Neuronal stem cell (in vitro differentiated cells): ENCODE results near the gene SHOC2.

Experiments
- DNase-seq: peaks from one replicate; pipeline ENCODE4 v3.0.0-alpha.2; 2013; ENCODE audit warnings: low spot score
- H2AFZ ChIP-seq: one replicate; pipeline ENCODE4 v1.6.1; 2013; ENCODE audit warnings: mild to moderate bottlenecking, low read length, inconsistent platforms
- H2AK5ac ChIP-seq: 2 replicates; pipeline ENCODE4 v1.6.1; 2013; ENCODE audit warnings: low read depth, mild to moderate bottlenecking, inconsistent platforms, low read length, moderate library complexity, mixed read lengths
- H2BK120ac ChIP-seq: 2 replicates; pipeline ENCODE4 v1.6.1; 2013; ENCODE audit warnings: low read depth, mild to moderate bottlenecking, inconsistent platforms, low read length, moderate library complexity, mixed read lengths
- H2BK12ac ChIP-seq: one replicate; pipeline ENCODE4 v1.6.1; 2013; ENCODE audit warnings: low read length, inconsistent platforms
- H2BK15ac ChIP-seq: 2 replicates; pipeline ENCODE4 v1.6.1; 2013; ENCODE audit warnings: mild to moderate bottlenecking, low read length, inconsistent platforms, mixed read lengths
- H2BK5ac ChIP-seq: one replicate; pipeline ENCODE4 v1.6.1; 2013; ENCODE audit warnings: inconsistent platforms, mild to moderate bottlenecking, low read length, moderate library complexity
- H3K14ac ChIP-seq: one replicate; pipeline ENCODE4 v1.6.1; 2013; ENCODE audit warnings: low read length, inconsistent platforms
- H3K18ac ChIP-seq: 2 replicates; pipeline ENCODE4 v1.6.1; 2013; ENCODE audit warnings: low read length, inconsistent platforms
- H3K23ac ChIP-seq: 2 replicates; pipeline ENCODE4 v1.6.1; 2013; ENCODE audit warnings: low read depth, mild to moderate bottlenecking, mixed read lengths, low read length, inconsistent platforms; ENCODE audit not compliant: poor library complexity
- H3K27ac ChIP-seq: replicated peaks from 3 replicates; pipeline ENCODE4 v1.5.1; 2013; ENCODE audit warnings: low read length, inconsistent platforms
- H3K27me3 ChIP-seq, 3 experiments: 2 replicates each; pipeline ENCODE4 v1.6.1; 2013; ENCODE audit warnings: low read length in 3 of 3, mild to moderate bottlenecking in 2 of 3, inconsistent platforms in 1 of 3, low read depth in 1 of 3, mixed read lengths in 1 of 3, moderate library complexity in 1 of 3; ENCODE audit not compliant: control insufficient read depth in 3 of 3, insufficient read depth in 3 of 3
- H3K36me3 ChIP-seq, 2 donors: replicated peaks in 1 of 2; 2 replicates each; pipeline ENCODE4 v1.6.1; 2013; ENCODE audit warnings: low read length in 2 of 2; ENCODE audit not compliant: control insufficient read depth in 2 of 2, insufficient read depth in 2 of 2
- H3K4ac ChIP-seq: 2 replicates; pipeline ENCODE4 v1.6.1; 2013; ENCODE audit warnings: inconsistent platforms, mild to moderate bottlenecking, low read length, moderate library complexity
- H3K4me1 ChIP-seq, 2 donors: 1 replicate in 1 of 2; 2 replicates in 1 of 2; pipeline ENCODE4 v1.6.1; 2013; ENCODE audit warnings: low read length in 2 of 2, low read depth in 1 of 2; ENCODE audit not compliant: control insufficient read depth in 2 of 2, insufficient read depth in 1 of 2
- H3K4me2 ChIP-seq: one replicate; pipeline ENCODE4 v1.6.1; 2013; ENCODE audit warnings: mild to moderate bottlenecking, low read length, inconsistent platforms; ENCODE audit not compliant: insufficient read depth, poor library complexity, severe bottlenecking
- H3K4me3 ChIP-seq, 2 donors: 2 replicates each; pipeline ENCODE4 v1.5.1; 2013; ENCODE audit warnings: low read length in 2 of 2, mild to moderate bottlenecking in 2 of 2, inconsistent platforms in 1 of 2, moderate library complexity in 1 of 2
- H3K79me1 ChIP-seq: one replicate; pipeline ENCODE4 v1.6.1; 2013; ENCODE audit warnings: low read depth, mild to moderate bottlenecking, inconsistent platforms, low read length, moderate library complexity
- H3K9ac ChIP-seq: one replicate; pipeline ENCODE4 v1.6.1; 2013; ENCODE audit warnings: mild to moderate bottlenecking, low read depth, low read length, inconsistent platforms; ENCODE audit not compliant: poor library complexity
- H3K9me3 ChIP-seq, 2 donors: replicated peaks in 1 of 2; 2 replicates each; pipeline versions ENCODE3 to v1.6.1; 2013; ENCODE audit warnings: low read length in 2 of 2, mild to moderate bottlenecking in 2 of 2, inconsistent platforms in 1 of 2, low read depth in 1 of 2, mixed read lengths in 1 of 2, moderate library complexity in 1 of 2; ENCODE audit not compliant: control insufficient read depth in 2 of 2, insufficient read depth in 1 of 2
- H4K8ac ChIP-seq: one replicate; pipeline ENCODE4 v1.6.1; 2013; ENCODE audit warnings: low read depth, mild to moderate bottlenecking, inconsistent platforms, low read length, moderate library complexity
- H4K91ac ChIP-seq: one replicate; pipeline ENCODE4 v1.6.1; 2013; ENCODE audit warnings: low read length, low read depth, mild to moderate bottlenecking, inconsistent platforms; ENCODE audit not compliant: poor library complexity
- WGBS, 2 donors: extraction: QIAGEN DNeasy Blood & Tissue Kit; methylation state at CpG; one replicate each; pipeline ENCODE4 v1.1.7; 2013; ENCODE audit warnings: missing lambda C conversion rate in 2 of 2, mixed read lengths in 1 of 2; ENCODE audit not compliant: insufficient read length in 2 of 2, insufficient replicate concordance in 1 of 2; ENCODE audit errors: extremely low coverage in 2 of 2; 5-methylcytosine and 5-hydroxymethylcytosine counted together

Gene SHOC2

GRCh38 chr10:110892602-110893288 lies 26.7 kb upstream of the SHOC2 start:
- H3K4me1 ChIP-seq, result no peaks in the 10 kb centered on the region
- no peak overlapping the region for H2BK5ac ChIP-seq
- H3K4me3 ChIP-seq, result no peak overlapping the region
- no peak overlapping the region for H2BK15ac ChIP-seq
- H2AK5ac ChIP-seq, result no peak overlapping the region
- no peak overlapping the region for H4K8ac ChIP-seq
- no peaks in the 10 kb centered on the region for H3K79me1 ChIP-seq
- H4K91ac ChIP-seq, result no peak overlapping the region
- H3K27ac ChIP-seq, result no peak overlapping the region
- no peak overlapping the region for H3K23ac ChIP-seq
- H3K27me3 ChIP-seq, result no peaks in the 10 kb centered on the region
- H2BK120ac ChIP-seq, result no peak overlapping the region
- no peak overlapping the region for H3K4ac ChIP-seq
- H2BK12ac ChIP-seq, result no peak overlapping the region
- H3K18ac ChIP-seq, result no peak overlapping the region
- H2AFZ ChIP-seq, result no peak overlapping the region
- no CpG with 5 or more reads among the region's 3 CpGs for WGBS, 2 donors
- H3K4me2 ChIP-seq, result no peak overlapping the region
- no peak overlapping the region for H3K14ac ChIP-seq
- H3K36me3 ChIP-seq, result peaks cover 11 to 99% of the 10 kb centered on the region in 2 donors
- no peak overlapping the region for H3K9ac ChIP-seq
- no peak for DNase-seq
- no peaks in the 10 kb centered on the region for H3K9me3 ChIP-seq

- Histone ChIP-seq H3K36me3 (peaks cover 11 to 99% of the 10 kb centered on the region in 2 donors), H3K27me3 (no peaks in the 10 kb centered on the region)
- DNase-seq, result no peak
These were observed 25.7 kb upstream of the SHOC2 start for GRCh38 chr10:110893559-110894179.

GRCh38 chr10:110897184-110897583 lies 22.2 kb upstream of the SHOC2 start:
- peaks cover 0 to 1% of the 10 kb centered on the region in 2 donors for H3K4me1 ChIP-seq
- no CpG with 5 or more reads among the region's 1 CpG for WGBS, 2 donors
- H2BK120ac ChIP-seq, result no peak overlapping the region
- H3K18ac ChIP-seq, result no peak overlapping the region
- no peak overlapping the region for H4K8ac ChIP-seq
- no peak overlapping the region for H2BK12ac ChIP-seq
- no peak for DNase-seq
- H2BK5ac ChIP-seq, result no peak overlapping the region
- H2AK5ac ChIP-seq, result no peak overlapping the region
- no peaks in the 10 kb centered on the region for H3K27me3 ChIP-seq
- no peak overlapping the region for H2BK15ac ChIP-seq
- H3K4me3 ChIP-seq, result no peak overlapping the region
- H3K4me2 ChIP-seq, result no peak overlapping the region
- no peak overlapping the region for H2AFZ ChIP-seq
- H4K91ac ChIP-seq, result no peak overlapping the region
- no peak overlapping the region for H3K23ac ChIP-seq
- no peak overlapping the region for H3K4ac ChIP-seq
- H3K14ac ChIP-seq, result no peak overlapping the region
- H3K36me3 ChIP-seq, result peaks cover 11 to 99% of the 10 kb centered on the region in 2 donors
- H3K27ac ChIP-seq, result no peak overlapping the region
- no peaks in the 10 kb centered on the region for H3K79me1 ChIP-seq
- H3K9ac ChIP-seq, result no peak overlapping the region
- no peaks in the 10 kb centered on the region for H3K9me3 ChIP-seq

More at GRCh38 chr10:110893559-110894179, 25.7 kb upstream of the SHOC2 start:
- Histone ChIP-seq H4K91ac (no peak overlapping the region), H3K14ac (no peak overlapping the region), H3K9ac (no peak overlapping the region), H3K23ac (no peak overlapping the region), H3K4me1 (no peaks in the 10 kb centered on the region), H2BK5ac (no peak overlapping the region), H2BK15ac (no peak overlapping the region), H4K8ac (no peak overlapping the region), H3K27ac (no peak overlapping the region), H3K4me3 (no peak overlapping the region), H3K4ac (no peak overlapping the region), H2AK5ac (no peak overlapping the region), H2BK12ac (no peak overlapping the region), H3K4me2 (no peak overlapping the region), H3K79me1 (no peaks in the 10 kb centered on the region), H3K9me3 (no peaks in the 10 kb centered on the region), H2BK120ac (no peak overlapping the region), H2AFZ (no peak overlapping the region), H3K18ac (no peak overlapping the region)
- WGBS, 2 donors, result no CpG with 5 or more reads among the region's 4 CpGs

DNA sequence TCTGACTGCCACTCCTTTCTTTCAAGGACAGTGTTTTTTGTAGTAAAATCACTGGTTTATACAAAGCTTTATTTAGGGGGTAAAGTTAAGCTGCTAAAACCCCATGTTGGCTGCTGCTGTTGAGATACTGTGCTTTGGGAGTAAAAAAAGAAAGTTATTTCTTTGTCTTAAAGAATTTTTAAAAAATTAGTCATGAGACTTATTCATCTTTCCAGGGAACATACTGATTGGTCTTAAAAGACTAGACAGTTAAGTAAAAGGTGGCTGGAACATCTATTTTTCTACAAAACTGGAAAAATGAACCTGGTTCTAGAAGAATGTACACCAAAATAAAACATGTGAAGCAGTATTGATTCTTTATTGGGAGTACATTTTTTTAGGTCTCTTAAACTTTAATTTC lies 21.0 kb upstream of the SHOC2 start:
- no peak overlapping the region for H3K27ac ChIP-seq
- peaks cover 0 to 1% of the 10 kb centered on the region in 2 donors for H3K4me1 ChIP-seq
- H4K8ac ChIP-seq, result no peak overlapping the region
- H3K23ac ChIP-seq, result no peak overlapping the region
- H3K4me3 ChIP-seq, result no peak overlapping the region
- H2BK15ac ChIP-seq, result no peak overlapping the region
- no peak overlapping the region for H3K4ac ChIP-seq
- H3K9ac ChIP-seq, result no peak overlapping the region
- no peaks in the 10 kb centered on the region for H3K9me3 ChIP-seq
- no peak overlapping the region for H3K14ac ChIP-seq
- no peak overlapping the region for H2AFZ ChIP-seq
- no peak overlapping the region for H4K91ac ChIP-seq
- no peaks in the 10 kb centered on the region for H3K79me1 ChIP-seq
- no peak overlapping the region for H2AK5ac ChIP-seq
- no peak overlapping the region for H3K18ac ChIP-seq
- DNase-seq, result no peak
- H2BK5ac ChIP-seq, result no peak overlapping the region
- no peak overlapping the region for H3K4me2 ChIP-seq
- no peaks in the 10 kb centered on the region for H3K27me3 ChIP-seq
- no peak overlapping the region for H2BK12ac ChIP-seq
- H3K36me3 ChIP-seq, result peaks cover 9 to 95% of the 10 kb centered on the region in 2 donors
- H2BK120ac ChIP-seq, result no peak overlapping the region
